Lower leg skin (tissue), 4 donors: ENCODE results near the gene SELENOS. TPM values are rescaled to one million over a fixed set of nuclear protein-coding genes. Genes with fewer than 3 reads are reported as not detected.

Source experiments
- DNase-seq, 2 donors: peaks; one replicate each; pipeline ENCODE4 v3.0.0-alpha.2; 2019; ENCODE audit warnings: low spot score in 2 of 2
- H3K4me3 ChIP-seq: fragments of 200-600 bp; sonication (generic); 2 replicates; pipeline ENCODE4 v1.5.1; 2017; ENCODE audit warnings: mild to moderate bottlenecking, low read depth; ENCODE audit not compliant: poor library complexity, severe bottlenecking
- CTCF ChIP-seq, 3 donors: fragments of 450-650 bp; IDR thresholded peaks; one replicate each; pipeline ENCODE4 v1.5.1; 2016; ENCODE audit warnings: antibody characterized with exemption in 3 of 3, mild to moderate bottlenecking in 3 of 3, moderate library complexity in 2 of 3
- POLR2A ChIP-seq, 2 donors: fragments of 450-650 bp; IDR thresholded peaks; one replicate each; pipeline ENCODE4 v1.6.1; 2016 to 2017; ENCODE audit warnings: antibody characterized with exemption in 2 of 2, mild to moderate bottlenecking in 1 of 2, moderate library complexity in 1 of 2
- WGBS, 2 donors: methylation state at CpG; one replicate each; pipeline ENCODE4 v1.1.5; 2018; 5-methylcytosine and 5-hydroxymethylcytosine counted together
- intact Hi-C: fragments of 100-400 bp; cut with DNase I; formaldehyde crosslinking; loops from one replicate; pipeline ENCODE4 v1.15.0; 2023; ENCODE audit warnings: low total_unique reads
- total RNA-seq, 4 donors: library from RNA; depleted of rRNA; stranded (reverse); fragments of >200 nt; gene quantifications; one replicate each; pipeline ENCODE4 v1.1.0, GENCODE V29; 2016

Gene SELENOS
- total RNA-seq, 4 donors from 2014 or later, result 64.9 to 74.5 (median 67.8) TPM

GRCh38 chr15:101246824-101247745 is 30.2 kb downstream of the SELENOS start:
- intact Hi-C loops, result no loop called here
- peak in 1 of 2 donors; percentile 58 for DNase-seq
- TF ChIP-seq POLR2A (IDR thresholded peaks at IDR 0.05) (no peak), CTCF (IDR thresholded peaks at IDR 0.05) (no peak)
- WGBS, 2 donors, result 66 to 77% methylated on average over 10 of the region's 10 CpGs
- H3K4me3 ChIP-seq, result no peak overlapping the region

GRCh38 chr15:101246391-101246790 is 30.9 kb downstream of the SELENOS start:
- no peak overlapping the region for H3K4me3 ChIP-seq
- intact Hi-C loops, result no loop called here
- TF ChIP-seq CTCF (IDR thresholded peaks at IDR 0.05) (no peak), POLR2A (IDR thresholded peaks at IDR 0.05) (no peak)
- no peak for DNase-seq
- 27 to 38% methylated on average over 6 of the region's 6 CpGs for WGBS, 2 donors

GRCh38 chr15:101244889-101245668 is 32.2 kb downstream of the SELENOS start:
- intact Hi-C loops, result no loop called here
- H3K4me3 ChIP-seq, result no peak overlapping the region
- DNase-seq, result peak in 1 of 2 donors; percentile 61
- WGBS, 2 donors, result 92 to 94% methylated on average over 14 of the region's 14 CpGs
- TF ChIP-seq CTCF (IDR thresholded peaks at IDR 0.05), result no peak
- no peak for TF ChIP-seq POLR2A (IDR thresholded peaks at IDR 0.05)

GRCh38 chr15:101244036-101244781 is 33.1 kb downstream of the SELENOS start:
- WGBS, 2 donors, result 54 to 59% methylated on average over 7 of the region's 7 CpGs
- intact Hi-C loops, result no loop called here
- DNase-seq, result peak in 1 of 2 donors; percentile 34
- H3K4me3 ChIP-seq, result no peak overlapping the region
- TF ChIP-seq CTCF (IDR thresholded peaks at IDR 0.05) (no peak), POLR2A (IDR thresholded peaks at IDR 0.05) (no peak)

- H3K4me3 ChIP-seq, result no peak overlapping the region
- no peak for TF ChIP-seq CTCF (IDR thresholded peaks at IDR 0.05)
- TF ChIP-seq POLR2A (IDR thresholded peaks at IDR 0.05), result no peak
- 88 to 93% methylated on average over 9 of the region's 9 CpGs for WGBS, 2 donors
- intact Hi-C loops, result no loop called here
- peak in 1 of 2 donors; percentile 70 for DNase-seq
Observed at GRCh38 chr15:101243420-101243819, 33.9 kb downstream of the SELENOS start.
